ENCODE measurements around the gene RND2.
"Not testable (repeated sequence)": the region's sequence is repeated elsewhere in the genome, so short reads cannot be mapped to it uniquely, and the experiment has no call there.

Gene RND2, protein sequence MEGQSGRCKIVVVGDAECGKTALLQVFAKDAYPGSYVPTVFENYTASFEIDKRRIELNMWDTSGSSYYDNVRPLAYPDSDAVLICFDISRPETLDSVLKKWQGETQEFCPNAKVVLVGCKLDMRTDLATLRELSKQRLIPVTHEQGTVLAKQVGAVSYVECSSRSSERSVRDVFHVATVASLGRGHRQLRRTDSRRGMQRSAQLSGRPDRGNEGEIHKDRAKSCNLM
- 0.16 to 0.53 (median 0.39) reads per million in 3 experiments for total RNA-seq

DNA sequence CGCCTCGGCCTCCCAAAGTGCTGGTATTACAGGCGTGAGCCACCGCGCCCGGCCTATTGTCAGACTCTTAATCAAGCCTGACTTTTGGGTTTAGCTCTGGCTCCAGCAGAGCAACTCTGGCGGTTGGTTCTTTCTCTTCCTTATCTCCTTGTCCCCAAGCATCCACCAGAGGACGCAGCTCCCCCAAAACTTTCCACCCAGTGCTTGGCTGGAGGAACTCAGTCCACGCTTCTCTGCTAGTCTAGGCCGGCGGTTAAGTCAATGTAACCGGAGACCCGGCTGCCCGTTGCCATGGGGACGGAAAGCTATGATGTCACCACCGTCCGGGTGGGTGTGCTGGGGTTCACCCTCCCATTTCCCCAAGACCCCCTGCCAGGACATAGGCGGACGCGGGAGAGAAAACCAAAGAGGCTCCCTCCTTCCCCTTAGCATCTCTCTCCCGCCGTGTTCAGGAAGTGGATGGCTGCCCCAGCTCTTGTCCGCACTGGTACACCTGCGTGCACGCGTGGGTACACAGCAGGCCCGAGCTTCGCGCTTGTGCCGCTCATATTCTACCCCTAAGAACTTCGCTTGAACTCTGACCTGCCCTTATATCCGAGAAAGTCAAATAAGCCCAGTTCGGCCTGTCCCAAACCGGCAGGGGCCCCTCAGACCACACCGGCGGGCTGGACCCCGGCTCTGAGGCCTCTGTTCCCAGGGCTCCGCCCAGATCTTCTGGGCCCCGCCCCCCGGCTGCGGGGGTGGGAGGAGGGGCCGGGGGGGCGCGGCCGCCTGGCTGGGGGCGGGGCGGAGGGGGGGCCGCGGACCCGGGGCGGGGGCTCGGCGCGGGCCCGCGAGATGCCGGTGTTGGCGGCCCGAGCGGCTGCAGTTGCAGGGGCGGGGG lies at the start of gene RND2:
TSS of gene RND2 (plus strand) at position 825 of the 883 bp plus-strand sequence. CDS start 117 bp downstream, outside the sequence.
- peak; percentile 80 for DNase-seq

DNA sequence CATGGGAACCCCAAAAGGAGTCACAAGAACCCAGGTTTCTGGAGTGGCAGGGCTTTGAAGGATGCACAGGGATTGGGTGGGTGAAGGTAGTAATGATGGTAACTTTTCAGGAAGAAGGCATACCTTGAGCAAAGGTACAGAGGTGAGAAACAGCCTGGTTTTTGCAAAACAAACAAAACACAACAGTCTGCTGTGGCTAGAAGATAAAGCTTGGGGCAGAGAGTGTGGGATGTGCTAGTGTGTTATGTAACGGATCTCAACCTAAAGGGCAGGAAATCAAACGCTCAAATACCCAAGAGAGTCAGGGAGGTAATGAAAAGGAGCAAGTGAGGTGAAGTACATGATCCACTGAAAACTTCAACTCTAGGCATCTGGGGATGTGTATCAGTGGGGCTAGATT lies 49.8 kb upstream of the RND2 start:
- no peak for DNase-seq

DNA sequence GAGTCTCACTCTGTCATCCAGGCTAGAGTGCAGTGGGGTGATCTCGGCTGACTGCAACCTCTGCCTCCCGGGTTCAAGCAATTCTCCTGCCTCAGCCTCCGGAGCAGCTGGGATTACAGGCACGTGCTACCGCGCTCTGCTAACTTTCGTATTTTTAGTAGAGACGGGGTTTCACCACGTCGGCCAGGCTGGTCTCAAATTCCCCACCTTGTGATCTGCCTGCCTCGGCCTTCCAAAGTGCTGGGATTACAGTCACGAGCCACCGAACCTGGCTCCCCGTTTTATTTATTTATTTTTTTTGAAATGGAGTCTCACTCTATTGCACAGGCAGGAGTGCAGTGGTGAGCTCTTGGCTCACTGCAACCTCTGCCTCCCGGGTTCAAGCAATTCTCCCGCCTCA lies 49.3 kb upstream of the RND2 start:
- not testable (repeated sequence) for DNase-seq

DNA sequence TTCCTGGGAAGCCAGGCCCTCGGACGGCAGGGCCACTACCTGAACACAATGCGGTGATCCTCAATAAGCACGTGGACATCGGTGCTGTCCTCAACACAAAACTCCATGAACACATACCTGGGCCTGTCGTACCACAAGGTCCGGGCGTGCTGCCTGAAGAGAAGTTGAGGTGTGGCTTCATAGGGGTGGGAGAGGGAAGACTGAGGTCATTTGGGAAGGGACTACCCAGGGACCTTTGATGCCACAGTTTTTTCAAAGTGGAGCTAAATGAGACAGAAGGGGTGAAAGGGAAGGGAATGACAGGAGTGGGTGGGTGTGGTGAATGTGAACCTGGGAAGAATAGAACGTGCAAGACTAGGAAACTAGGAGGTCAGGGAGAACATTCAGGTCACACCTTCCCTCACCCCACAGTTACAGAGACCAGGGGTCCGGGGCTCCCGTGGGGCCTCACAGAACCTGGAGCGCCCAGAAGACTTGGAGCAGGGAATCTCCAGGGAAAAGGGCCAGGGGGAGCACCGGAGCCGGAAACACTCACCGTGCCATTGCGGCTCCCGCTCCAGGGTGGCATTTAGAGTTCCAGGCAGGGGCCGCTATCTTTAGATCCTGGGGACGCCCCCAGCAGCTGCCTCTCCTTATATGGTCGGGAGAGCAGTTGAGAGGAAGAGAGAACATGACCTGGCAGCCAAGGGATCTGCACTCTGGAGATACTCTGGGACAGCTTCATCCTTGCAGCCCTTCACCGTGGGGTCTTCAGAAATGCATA lies 45.3 kb upstream of the RND2 start, which contains the start of gene PTGES3L:
TSS of gene PTGES3L (minus strand) at position 570 of the 763 bp plus-strand sequence. CDS start at position 543, 27 bp downstream.
- DNase-seq: no peak

DNA sequence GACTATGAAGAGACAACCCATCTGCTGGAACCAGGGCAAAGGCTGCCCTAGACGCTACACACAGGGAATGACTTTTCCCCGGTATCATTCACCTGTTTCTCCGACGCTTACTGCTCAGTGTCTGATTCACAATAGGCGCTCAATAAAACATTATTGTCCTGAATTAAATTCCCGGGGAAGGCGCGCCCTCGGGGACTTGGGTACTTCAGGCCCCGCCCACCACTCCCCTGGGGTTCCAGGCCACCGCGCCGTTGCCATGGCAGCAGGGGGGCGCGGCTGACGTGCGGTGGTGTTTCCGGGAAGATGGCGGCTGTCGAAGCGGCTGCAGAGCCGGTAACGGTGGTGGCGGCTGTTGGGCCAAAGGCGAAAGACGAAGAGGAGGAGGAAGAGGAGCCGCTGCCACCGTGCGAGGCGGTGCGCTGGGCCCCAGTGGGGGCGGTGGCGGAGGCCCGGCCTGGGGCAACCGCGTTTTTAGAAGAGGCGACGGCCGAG lies 44.7 kb upstream of the RND2 start, which contains the start of gene RUNDC1:
TSS of gene RUNDC1 (plus strand) at position 292 of the 492 bp plus-strand sequence. CDS start at position 304, 12 bp downstream.
- DNase-seq: peak; percentile 85

DNA sequence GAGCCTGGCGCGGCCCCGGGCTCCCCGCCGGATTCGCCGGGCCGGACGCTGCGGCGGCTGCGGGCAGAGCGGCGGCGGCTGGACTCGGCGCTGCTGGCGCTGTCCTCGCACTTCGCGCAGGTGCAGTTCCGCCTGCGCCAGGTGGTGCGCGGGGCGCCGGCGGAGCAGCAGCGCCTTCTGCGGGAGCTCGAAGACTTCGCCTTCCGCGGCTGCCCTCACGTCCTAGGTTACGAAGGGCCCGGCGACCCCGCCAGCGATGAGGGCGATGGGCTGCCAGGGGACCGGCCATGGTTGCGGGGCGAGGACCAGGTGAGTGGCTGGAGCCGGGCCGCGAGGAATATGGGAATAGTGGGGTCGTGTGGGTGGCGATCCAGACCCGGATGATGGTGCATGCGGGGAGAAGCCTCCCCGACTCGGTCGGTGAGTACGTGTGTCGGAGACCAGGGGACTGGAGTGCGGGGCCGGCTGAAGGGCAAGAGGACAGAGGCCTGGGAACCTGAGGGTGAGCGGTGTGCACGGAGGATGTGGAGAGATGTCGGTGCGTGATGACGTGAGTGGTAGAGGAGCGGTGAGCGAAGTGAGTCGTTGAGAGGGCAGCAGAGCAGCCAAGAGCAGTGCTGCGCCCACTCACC lies 44.1 kb upstream of the RND2 start:
- peak; percentile 57 for DNase-seq

DNA sequence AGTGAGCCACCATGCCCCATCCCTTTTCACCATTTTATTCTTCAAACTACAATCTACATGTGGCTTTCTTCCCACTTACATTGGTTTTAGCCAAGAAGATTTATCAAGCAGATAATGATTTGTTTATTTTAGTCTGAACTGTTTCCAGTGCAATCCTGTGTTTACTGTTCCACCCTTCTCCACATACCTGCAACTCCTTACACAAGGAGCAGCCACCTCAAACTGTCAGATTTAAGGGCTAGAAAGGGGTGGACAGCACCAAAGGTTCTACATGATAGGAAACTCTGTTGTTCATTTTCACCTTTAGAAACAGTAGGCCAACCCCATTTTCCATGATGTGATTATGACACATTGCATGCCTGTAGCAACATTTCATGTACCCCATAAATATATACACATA lies 42.8 kb upstream of the RND2 start:
- no peak for DNase-seq

DNA sequence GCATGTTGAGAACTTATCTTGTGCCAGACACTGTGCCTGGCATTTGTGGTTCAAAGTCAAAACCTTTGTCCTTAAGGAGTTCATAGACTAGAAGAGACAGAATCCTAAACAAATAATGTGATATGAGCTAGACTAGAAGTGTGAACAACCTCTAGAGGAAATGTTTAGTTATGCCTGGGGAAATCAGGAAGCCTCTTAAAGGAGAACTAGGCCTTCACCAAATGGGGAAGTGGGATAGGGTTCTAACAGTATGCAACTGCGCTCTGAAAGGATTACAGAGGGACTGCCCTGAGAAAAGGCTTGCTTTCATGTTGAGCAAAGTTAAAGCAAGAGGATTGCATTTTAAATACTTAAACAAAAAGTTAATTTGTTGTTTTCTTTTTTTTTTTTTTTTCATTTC lies 39.8 kb upstream of the RND2 start:
- no peak for DNase-seq

DNA sequence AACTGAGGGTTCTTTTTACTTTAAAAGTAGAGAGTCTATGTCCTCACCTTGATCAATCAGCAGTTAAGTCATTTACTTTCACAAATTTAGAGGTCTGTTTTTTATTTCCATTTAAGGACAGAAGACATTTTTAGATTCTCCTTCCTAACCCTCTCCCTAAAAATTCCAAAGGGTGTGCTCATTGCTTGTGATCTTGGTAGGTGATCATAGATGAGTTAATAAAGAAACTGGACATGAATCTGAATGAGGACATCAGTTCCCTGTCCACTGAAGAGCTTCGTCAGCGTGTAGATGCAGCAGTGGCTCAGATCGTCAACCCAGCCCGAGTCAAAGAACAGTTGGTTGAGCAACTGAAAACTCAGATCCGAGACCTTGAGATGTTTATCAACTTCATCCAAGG lies 35.9 kb upstream of the RND2 start:
- DNase-seq: no peak

DNA sequence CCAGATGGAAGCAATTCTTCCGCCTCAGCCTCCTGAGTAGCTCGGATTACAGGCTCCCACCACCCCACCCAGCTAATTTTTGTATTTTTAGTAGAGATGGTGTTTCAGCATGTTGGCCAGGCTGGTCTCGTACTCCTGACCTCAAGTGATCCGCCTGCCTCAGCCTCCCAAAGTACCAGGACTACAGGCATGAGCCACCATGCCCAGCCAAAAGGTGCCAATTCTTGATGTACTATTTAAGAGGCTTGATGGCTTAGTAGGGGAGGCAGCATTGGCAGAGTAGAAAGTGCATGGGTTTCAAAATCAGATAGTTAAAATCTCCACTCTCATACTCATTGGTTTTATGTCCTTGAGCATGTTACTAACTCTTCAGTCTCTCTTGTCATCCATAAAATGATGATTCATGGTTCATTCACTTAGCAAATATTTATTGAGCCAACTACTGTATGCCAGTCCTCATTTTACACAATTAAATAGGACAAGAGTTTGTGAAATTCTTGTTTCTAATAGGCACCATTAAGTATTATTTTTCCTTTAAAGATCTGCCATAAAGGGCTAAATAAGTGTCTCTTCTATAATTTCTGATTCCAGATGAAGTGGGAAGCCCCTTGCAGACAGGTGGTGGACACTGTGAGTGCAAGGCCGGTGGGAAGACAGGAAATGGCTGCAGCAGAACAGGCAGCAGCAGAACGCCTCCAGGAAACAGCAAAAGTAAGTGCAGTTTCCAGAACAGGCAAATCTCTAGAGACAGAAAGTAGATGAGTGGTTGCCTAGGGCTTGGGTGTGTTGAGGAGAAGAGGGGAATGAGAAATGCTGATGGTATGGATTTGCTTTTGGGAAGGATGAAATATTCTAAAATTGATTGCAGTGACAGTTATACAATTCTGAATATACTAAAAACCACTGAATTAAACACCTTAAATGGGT lies 35.0 kb upstream of the RND2 start:
- DNase-seq: no peak

DNA sequence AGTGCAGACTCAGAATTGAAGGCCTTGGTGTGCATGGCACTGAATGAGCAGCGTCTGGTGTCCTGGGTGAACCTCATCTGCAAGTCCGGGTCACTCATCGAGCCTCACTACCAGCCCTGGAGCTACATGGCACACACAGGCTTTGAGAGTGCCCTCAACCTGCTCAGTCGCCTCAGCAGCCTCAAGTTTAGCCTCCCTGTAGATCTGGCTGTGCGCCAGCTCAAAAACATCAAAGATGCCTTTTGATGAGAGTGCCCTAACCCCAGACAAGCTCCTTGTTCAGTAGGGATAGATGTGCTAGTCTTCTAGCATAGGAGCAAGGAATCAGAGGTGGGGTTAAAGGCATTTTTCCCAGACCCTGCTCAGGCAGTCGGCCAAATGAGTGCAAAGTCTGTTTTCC lies 33.6 kb upstream of the RND2 start:
- DNase-seq: no peak

DNA sequence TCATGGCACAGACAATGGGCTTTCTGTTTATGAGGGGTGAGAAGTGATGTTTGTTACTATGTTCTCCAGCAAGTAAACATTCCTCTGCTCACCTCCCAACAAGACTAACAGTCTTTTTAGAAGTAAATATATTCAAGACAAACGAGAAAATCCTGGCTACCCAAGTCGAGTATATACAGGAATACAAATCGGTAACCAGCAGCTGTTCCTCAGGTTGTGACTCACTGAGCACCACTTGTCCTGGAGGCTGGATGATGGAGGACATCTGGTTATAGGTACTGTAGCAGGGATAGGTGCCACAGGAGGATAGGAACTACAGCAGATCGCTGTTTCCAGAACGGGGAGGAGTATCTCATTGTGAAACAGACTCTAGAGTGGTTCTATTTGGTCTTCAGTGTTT lies 32.2 kb upstream of the RND2 start:
- no peak for DNase-seq

DNA sequence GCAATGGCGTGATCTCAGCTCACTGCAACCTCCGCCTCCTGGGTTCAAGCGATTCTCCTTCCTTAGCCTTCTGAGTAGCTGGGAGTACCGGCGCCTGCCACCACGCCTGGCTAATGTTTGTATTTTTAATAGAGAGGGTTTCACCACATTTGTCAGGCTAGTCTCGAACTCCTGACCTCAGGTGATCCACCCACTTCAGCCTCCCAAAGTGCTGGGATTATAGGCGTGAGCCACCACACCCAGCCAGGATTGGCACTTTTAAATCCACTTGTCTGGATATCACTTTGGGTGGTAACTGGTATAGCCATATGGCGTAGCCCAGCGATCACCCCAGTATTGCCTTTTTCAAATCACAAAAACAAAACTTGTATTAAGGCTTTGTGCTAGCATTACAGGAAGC lies 31.1 kb upstream of the RND2 start:
- DNase-seq: not testable (repeated sequence)

DNA sequence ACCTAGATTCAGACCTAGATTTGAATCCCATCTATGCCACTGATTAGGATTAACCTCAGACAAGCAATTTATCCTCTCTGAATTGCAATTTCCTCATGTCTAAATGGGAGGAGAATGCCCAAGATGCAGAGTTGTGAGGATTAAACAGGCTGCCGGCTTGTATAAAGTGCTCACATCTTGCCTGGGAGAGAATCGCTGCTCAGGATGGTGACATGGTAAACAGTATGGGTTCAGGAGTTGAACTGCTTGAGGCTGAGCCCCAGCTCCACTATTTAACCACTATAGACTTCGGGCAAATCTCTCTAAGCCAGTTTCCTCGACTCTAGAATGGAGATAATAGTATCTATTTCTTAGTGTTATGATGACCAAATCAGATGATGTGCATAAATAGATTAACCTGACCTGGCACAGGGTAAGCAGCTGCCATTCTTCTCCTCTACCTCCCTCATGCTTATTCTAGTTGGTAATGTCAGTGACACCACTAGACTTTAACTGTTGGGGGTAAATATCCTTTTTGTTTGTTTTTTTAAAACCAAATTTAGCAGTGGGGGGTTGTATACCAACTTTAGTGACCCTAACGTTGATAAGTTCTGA lies 27.5 kb upstream of the RND2 start:
- DNase-seq: no peak

DNA sequence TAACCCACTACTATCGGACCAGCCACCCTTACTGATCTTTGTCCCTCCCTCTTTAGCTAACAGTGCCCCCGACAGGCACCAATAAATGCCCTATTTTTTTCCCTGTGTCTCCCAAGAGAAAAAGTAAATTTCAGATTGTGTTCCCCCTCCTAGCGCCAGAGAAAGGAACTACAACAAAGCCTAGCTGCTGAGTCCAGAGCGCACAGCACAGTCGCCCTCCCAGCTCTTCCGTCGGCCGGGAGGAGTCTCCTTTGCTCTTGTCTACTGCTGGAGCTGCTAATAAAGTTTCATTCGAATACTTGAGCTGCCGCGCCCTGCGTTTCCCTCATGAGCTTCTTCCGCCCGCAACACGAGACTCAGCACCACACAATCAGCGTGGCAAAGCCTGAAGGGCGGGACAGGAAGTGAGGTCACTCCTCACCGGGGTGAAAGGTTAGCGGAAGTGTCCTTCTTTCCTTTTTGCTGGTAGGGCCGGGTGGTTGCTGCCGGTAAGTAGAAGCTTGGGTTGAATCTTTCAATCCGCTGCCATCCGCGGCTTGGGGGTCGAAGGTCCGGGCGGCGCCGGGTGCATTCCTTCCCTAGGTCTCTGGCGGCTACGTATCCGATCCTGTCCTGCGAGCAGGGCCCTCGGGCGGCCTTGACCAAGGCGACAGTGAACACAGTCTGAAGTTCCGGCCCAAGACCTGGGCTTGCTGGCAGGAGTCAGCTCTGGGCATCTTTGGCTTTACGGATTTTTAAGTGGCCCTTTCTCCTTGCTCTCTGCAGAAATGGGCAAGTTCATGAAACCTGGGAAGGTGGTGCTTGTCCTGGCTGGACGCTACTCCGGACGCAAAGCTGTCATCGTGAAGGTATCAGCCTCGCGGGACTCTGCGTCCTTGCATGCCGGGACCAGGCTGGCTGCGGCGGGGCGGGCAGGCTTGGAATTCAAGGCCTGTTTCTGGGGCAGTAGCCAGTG lies 26.8 kb upstream of the RND2 start, which contains the start of gene RPL27:
TSS of gene RPL27 (plus strand) at position 436 of the 955 bp plus-strand sequence. CDS start at position 768, 332 bp downstream.
- peak; percentile 98 for DNase-seq

DNA sequence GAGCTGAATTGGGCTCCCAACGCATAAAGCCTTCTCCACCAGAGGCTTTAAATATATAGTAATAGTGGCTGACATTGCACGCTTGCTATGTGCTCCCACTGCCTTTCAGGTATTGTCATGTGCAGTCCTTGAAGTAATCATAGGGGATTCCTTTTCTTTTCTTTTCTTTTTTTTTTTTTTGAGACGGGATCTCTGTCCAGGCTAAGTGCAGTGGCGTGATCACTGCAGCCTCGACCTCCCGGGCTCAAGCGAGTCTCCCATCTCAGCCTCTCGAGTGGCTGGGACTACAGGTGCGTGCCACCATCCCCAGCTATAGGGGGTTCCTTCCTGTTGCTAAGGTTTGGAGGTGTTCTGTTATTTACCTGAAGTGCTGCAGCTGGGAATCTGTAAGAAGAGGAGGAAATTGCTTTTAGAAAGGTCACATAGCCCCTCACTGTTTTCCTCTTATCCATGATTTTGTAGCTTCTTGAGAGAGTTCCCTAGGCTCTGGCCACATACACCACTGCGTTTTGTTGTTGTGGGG lies 26.0 kb upstream of the RND2 start:
- no peak for DNase-seq

DNA sequence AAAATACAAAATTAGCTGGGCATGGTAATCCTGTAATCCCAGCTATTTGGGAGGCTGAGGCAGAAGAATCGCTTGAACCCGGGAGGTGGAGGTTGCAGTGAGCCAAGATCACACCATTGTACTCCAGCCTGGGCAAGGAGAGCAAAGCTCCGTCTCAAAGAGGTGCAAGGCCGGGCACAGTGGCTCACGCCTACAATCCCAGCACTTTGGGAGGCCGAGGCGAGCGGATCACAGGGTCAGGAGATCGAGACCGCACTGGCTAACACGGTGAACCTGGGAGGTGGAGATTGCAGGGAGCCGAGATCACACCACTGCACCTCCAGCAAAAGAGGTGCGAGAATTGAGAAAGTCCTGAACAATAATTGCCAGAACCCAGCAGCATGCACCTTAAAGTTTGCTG lies 24.1 kb upstream of the RND2 start:
- DNase-seq: not testable (repeated sequence)

DNA sequence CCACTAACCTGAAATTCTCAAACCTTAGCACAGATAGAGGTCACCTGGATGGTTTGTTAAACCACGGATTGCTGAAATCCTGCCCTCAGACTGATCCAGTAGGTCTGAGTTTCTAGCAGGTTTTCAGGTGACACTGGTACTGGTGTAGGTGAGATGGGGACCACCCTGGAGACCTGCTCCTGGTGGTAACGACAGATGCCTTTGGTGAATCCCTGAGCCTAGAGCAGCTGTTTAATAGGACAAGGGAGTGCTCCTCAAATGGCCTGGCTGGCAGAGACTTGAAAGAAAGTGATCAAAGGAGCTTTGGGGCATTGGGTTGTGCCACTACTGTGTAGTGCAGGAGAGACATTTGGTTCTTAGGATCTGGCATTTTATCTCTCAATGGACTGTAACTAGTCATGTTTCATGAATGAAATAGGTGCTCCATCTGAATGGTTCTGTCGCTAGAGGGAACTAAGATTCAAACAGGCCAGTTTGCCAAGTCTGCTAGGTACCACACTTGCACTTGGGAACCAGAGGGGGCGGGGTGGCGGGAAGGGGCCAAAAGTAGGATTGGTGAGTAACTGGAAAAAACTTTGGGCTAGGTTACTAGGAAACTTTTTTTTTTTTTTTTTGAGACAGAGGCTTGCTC lies 21.4 kb upstream of the RND2 start:
- DNase-seq: no peak
